K562 (cell line): Measurements from ENCODE around the gene RPS17. TPM values are rescaled to one million over a fixed set of nuclear protein-coding genes. Genes with fewer than 3 reads are reported as not detected.

Experiments
- ATAC-seq: fragments of 200-7000 bp; cut with Tn5 transposase; 3 replicates; pipeline ENCODE4 v1.9.1; 2020; ENCODE audit warnings: moderate library complexity
- BruUV-seq: library from RNA; stranded (reverse); fragments of 400-500 nt; replicated peaks from 2 replicates; lab custom pipeline; 2021; lab: Mats Ljungman, UMichigan
- CTCF ChIA-PET: fragments of 300-600 bp; formaldehyde crosslinking; extraction: SDS; loops from one replicate; lab custom pipeline; 2021; ENCODE audit warnings: low intra/inter-chr PET ratio; lab: Yijun Ruan, JAX
- POLR2A ChIA-PET: fragments of 300-600, 350-650 bp; sonication (Branson Sonifier 250); formaldehyde crosslinking; extraction: SDS; loops from one replicate; lab custom pipeline; 2021; ENCODE audit warnings: antibody characterized with exemption, inconsistent platforms; lab: Yijun Ruan, JAX
- DNase-seq, 4 experiments: peaks; one replicate each; pipeline versions ENCODE4 v3.0.0 to v3.0.0-alpha.2; 2011 to 2018; ENCODE audit warnings: low spot score in 3 of 4, mixed read lengths in 3 of 4; ENCODE audit errors: extremely low read depth in 1 of 4
- FAIRE-seq: peaks from 2 replicates; lab custom pipeline; 2011; peaks lifted over from hg19 to GRCh38; lab: Jason Lieb, UNC
- H2AFZ ChIP-seq: 2 replicates; pipeline ENCODE4 v1.6.0; 2011; ENCODE audit warnings: low read depth, low read length, control low read depth, inconsistent platforms
- H3K27ac ChIP-seq: fragments of 200-600 bp; 3 replicates; pipeline ENCODE4 v1.8.0; 2011; ENCODE audit warnings: low read depth, mild to moderate bottlenecking, control low read depth, inconsistent platforms, low read length, moderate library complexity, mixed read lengths; ENCODE audit errors: extremely low read depth
- H3K27me3 ChIP-seq, 2 experiments: fragments of 300-600 bp in 1 of 2; 2 replicates in 1 of 2; 3 replicates in 1 of 2; pipeline versions ENCODE4 v1.6.0 to v1.8.0; 2011; ENCODE audit warnings: inconsistent platforms in 2 of 2, low read length in 2 of 2, mild to moderate bottlenecking in 1 of 2, mixed read lengths in 1 of 2, moderate library complexity in 1 of 2; ENCODE audit not compliant: control insufficient read depth in 2 of 2, insufficient read depth in 2 of 2
- H3K36me3 ChIP-seq: fragments of 300-600 bp; 3 replicates; pipeline ENCODE4 v1.8.0; 2011; ENCODE audit warnings: mild to moderate bottlenecking, low read length, inconsistent platforms; ENCODE audit not compliant: control insufficient read depth, insufficient read depth
- H3K4me1 ChIP-seq, 2 experiments: fragments of 200-600 bp in 1 of 2; replicated peaks in 1 of 2; 2 replicates in 1 of 2; 3 replicates in 1 of 2; pipeline versions ENCODE4 v1.5.1 to v1.8.0; 2011; ENCODE audit warnings: inconsistent platforms in 2 of 2, low read length in 2 of 2, mild to moderate bottlenecking in 1 of 2, mixed read lengths in 1 of 2, moderate library complexity in 1 of 2; ENCODE audit not compliant: control insufficient read depth in 2 of 2, insufficient read depth in 2 of 2
- H3K4me2 ChIP-seq: 2 replicates; pipeline ENCODE4 v1.6.1; 2011; ENCODE audit warnings: low read length, control low read depth, inconsistent platforms, mixed read lengths; ENCODE audit not compliant: insufficient read depth
- H3K4me3 ChIP-seq: fragments of 200-600 bp; sonication (generic), shearing (Covaris generic); 2 replicates; pipeline ENCODE4 v1.5.1; 2016; ENCODE audit warnings: control low read depth, inconsistent platforms
- H3K79me2 ChIP-seq: fragments of 200-600 bp; 3 replicates; pipeline ENCODE4 v1.8.0; 2011; ENCODE audit warnings: low read length, inconsistent platforms; ENCODE audit not compliant: control insufficient read depth, insufficient read depth
- H3K9ac ChIP-seq, 2 experiments: 2 replicates each; pipeline versions ENCODE4 v1.6.0 to v1.6.1; 2011; ENCODE audit warnings: low read depth in 2 of 2, low read length in 2 of 2, control low read depth in 1 of 2, inconsistent platforms in 1 of 2, mild to moderate bottlenecking in 1 of 2, mixed read lengths in 1 of 2; ENCODE audit not compliant: insufficient read depth in 1 of 2
- H3K9me1 ChIP-seq: one replicate; pipeline ENCODE4 v1.6.0; 2011; ENCODE audit warnings: inconsistent platforms, mild to moderate bottlenecking, low read length, moderate library complexity; ENCODE audit not compliant: control insufficient read depth, insufficient read depth
- H3K9me3 ChIP-seq: replicated peaks from 2 replicates; pipeline ENCODE4 v1.5.1; 2011; ENCODE audit warnings: low read depth, low read length, inconsistent platforms; ENCODE audit not compliant: control insufficient read depth, insufficient read depth
- H4K20me1 ChIP-seq: replicated peaks from 2 replicates; pipeline ENCODE4 v1.6.1; 2011; ENCODE audit warnings: low read length, inconsistent platforms, mixed read lengths; ENCODE audit not compliant: control insufficient read depth, insufficient read depth
- BRD9 ChIP-seq: fragments of 450-650 bp; IDR thresholded peaks from 2 replicates; pipeline ENCODE4 v1.6.1; 2018; ENCODE audit warnings: low read depth; ENCODE audit not compliant: partially characterized antibody
- WGBS: fragments of 100-300 bp; shearing (Covaris generic); methylation state at CpG from one replicate; pipeline ENCODE4 v1.1.6; 2016; ENCODE audit warnings: low coverage, mixed read lengths; ENCODE audit not compliant: insufficient coverage; ENCODE audit errors: missing lambda C conversion rate; 5-methylcytosine and 5-hydroxymethylcytosine counted together
- in situ Hi-C: fragments of 300-500 bp; cut with MboI; formaldehyde crosslinking; loops from 4 replicates; pipeline ENCODE4 v1.15.0; 2018; ENCODE audit warnings: inconsistent platforms, mixed read lengths
- intact Hi-C: fragments of 100-400 bp; cut with micrococcal nuclease; formaldehyde crosslinking; loops from 2 replicates; pipeline ENCODE4 v1.14.2; 2022
- polyA plus RNA-seq, 8 experiments: library from polyadenylated mRNA; depleted of rRNA in 4 of 8; stranded (reverse) in 5 of 8; unstranded in 3 of 8; fragments of >200 nt; fragmentation: Nextera tagmentation in 2 of 8; fragmentation: Illumina TruSeq in 1 of 8; extraction: Ambion mirVana in 2 of 8; extraction: Trizol in 1 of 8; gene quantifications; 2 replicates each; pipeline versions ENCODE4 v1.2.1 to v1.2.3, GENCODE V29; 2011 to 2014; ENCODE audit warnings: inconsistent platforms in 1 of 8, missing spikeins in 1 of 8
- total RNA-seq, 7 experiments: library from RNA; depleted of rRNA in 6 of 7; stranded (reverse); fragments of >200 nt in 6 of 7; fragmentation: Illumina TruSeq in 2 of 7; extraction: Trizol in 2 of 7; gene quantifications; 2 replicates each; pipeline versions ENCODE4 v1.2.1 to v1.2.3, GENCODE V29; 2011 to 2021; ENCODE audit warnings: low replicate concordance in 1 of 7
- TF ChIP-seq, protein P1 (sequence below): fragments of 250-450 bp; sonication (Bioruptor Pico); IDR thresholded peaks from 2 replicates; pipeline ENCODE4 v1.8.0; 2021; ENCODE audit warnings: moderate library complexity, mild to moderate bottlenecking, inconsistent platforms

RPS17 gene
- total and polyA plus RNA-seq, 9 of the 15 experiments (the other 6 are each of a cell fraction or from before 2014, with no cell fraction given), result 1,988 to 6,515 (median 5,229) TPM

DNA sequence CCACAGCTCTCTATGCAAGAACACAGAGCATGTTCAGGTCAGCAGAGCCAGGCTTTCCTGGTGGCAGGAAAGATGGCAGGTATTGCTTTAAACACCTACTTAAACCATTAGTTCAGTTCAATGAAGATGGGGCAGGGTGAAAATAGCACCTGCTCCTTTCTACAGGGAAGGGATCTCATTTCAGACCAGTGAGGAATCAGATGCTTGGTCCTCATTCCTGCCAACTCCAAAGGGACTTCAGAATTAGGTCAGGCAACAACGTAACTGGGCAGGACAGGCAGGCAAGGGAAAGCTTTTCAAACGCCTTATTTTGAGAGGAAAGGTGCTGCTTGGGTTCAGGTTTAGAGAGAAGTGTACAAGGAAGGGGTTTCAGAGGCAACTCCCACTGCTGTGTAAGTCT, 12.6 kb upstream of the RPS17 start (continued):
- TF ChIP-seq, protein P1, sequence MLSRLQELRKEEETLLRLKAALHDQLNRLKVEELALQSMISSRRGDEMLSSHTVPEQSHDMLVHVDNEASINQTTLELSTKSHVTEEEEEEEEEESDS (CRISPR knock-in tag), result no peak

DNA sequence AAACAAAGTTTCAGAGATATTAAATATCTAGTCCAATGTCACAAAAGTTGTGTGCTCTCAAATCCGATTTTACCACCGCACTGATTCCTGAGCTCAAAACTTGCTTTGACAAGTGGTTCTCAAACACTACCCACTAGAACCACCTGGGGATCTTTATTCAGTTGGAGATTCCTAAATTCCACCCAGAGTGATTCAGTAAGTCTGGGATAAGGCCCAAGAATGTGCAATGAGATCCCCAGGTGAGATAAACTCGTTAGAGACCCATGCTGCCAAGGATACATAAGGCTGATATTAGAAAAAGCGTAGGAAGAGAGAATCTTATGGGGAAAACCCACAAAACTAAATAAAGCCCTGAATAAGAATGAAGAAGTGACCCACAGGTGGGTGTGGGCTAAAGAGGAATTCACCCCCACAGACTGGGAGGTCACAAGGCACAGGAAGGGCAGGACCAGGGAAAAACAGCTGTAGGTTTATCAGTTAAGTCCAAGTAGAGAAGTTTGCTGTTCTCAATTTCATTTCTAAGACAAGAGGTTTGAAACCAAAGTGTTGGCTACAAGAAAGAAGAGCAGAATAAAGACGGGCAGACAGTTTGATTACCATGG, 11.5 kb upstream of the RPS17 start:
- H3K9ac ChIP-seq, result no peak overlapping the region
- H3K36me3 ChIP-seq, result peaks cover 82% of the 10 kb centered on the region
- in situ Hi-C loops (no loop called here), intact Hi-C loops (no loop called here)
- FAIRE-seq, result no peak
- no peaks in the 10 kb centered on the region for H3K79me2 ChIP-seq
- DNase-seq, result no peak
- no peak overlapping the region for H3K27ac ChIP-seq
- no peak overlapping the region for H2AFZ ChIP-seq
- ChIA-PET CTCF (no interaction called here), POLR2A (interaction anchor here (0.6 to 12.0 kb wide), 2 partner anchors 11 to 41 kb away, joined by 4 to 95 read pairs; partner anchors contain the start of gene RPS17)
- WGBS, result 72% methylated on average over 5 of the region's 5 CpGs
- H3K9me1 ChIP-seq, result no peaks in the 10 kb centered on the region
- H3K9me3 ChIP-seq, result no peaks in the 10 kb centered on the region
- no peak for TF ChIP-seq BRD9
- no peak for ATAC-seq
- no peak overlapping the region for H3K4me3 ChIP-seq
- no peaks in the 10 kb centered on the region; the same call in 1 of the 2 replicates for H4K20me1 ChIP-seq
- peaks cover 12 to 16% of the 10 kb centered on the region in 2 experiments; a peak in 4 of 5 replicates for H3K4me1 ChIP-seq
- no peaks in the 10 kb centered on the region for H3K27me3 ChIP-seq
- no peak overlapping the region for H3K4me2 ChIP-seq
- no TSS peak for BruUV-seq
